K562 (cell line): ENCODE data around the gene CCDC27. TPM values are rescaled to one million over a fixed set of nuclear protein-coding genes. Genes with fewer than 3 reads are reported as not detected.

Experiments used
- ATAC-seq: fragments of 200-7000 bp; cut with Tn5 transposase; 3 replicates; pipeline ENCODE4 v1.9.1; 2020; ENCODE audit warnings: moderate library complexity
- BruUV-seq: library from RNA; stranded (reverse); fragments of 400-500 nt; replicated peaks from 2 replicates; lab custom pipeline; 2021; lab: Mats Ljungman, UMichigan
- CTCF ChIA-PET: fragments of 300-600 bp; formaldehyde crosslinking; extraction: SDS; loops from one replicate; lab custom pipeline; 2021; ENCODE audit warnings: low intra/inter-chr PET ratio; lab: Yijun Ruan, JAX
- POLR2A ChIA-PET: fragments of 300-600, 350-650 bp; sonication (Branson Sonifier 250); formaldehyde crosslinking; extraction: SDS; loops from one replicate; lab custom pipeline; 2021; ENCODE audit warnings: antibody characterized with exemption, inconsistent platforms; lab: Yijun Ruan, JAX
- DNase-seq, 4 experiments: peaks; one replicate each; pipeline versions ENCODE4 v3.0.0 to v3.0.0-alpha.2; 2011 to 2018; ENCODE audit warnings: low spot score in 3 of 4, mixed read lengths in 3 of 4; ENCODE audit errors: extremely low read depth in 1 of 4
- FAIRE-seq: peaks from 2 replicates; lab custom pipeline; 2011; peaks lifted over from hg19 to GRCh38; lab: Jason Lieb, UNC
- H2AFZ ChIP-seq: 2 replicates; pipeline ENCODE4 v1.6.0; 2011; ENCODE audit warnings: low read depth, low read length, control low read depth, inconsistent platforms
- H3K27ac ChIP-seq: fragments of 200-600 bp; 3 replicates; pipeline ENCODE4 v1.8.0; 2011; ENCODE audit warnings: low read depth, mild to moderate bottlenecking, control low read depth, inconsistent platforms, low read length, moderate library complexity, mixed read lengths; ENCODE audit errors: extremely low read depth
- H3K27me3 ChIP-seq, 2 experiments: fragments of 300-600 bp in 1 of 2; 2 replicates in 1 of 2; 3 replicates in 1 of 2; pipeline versions ENCODE4 v1.6.0 to v1.8.0; 2011; ENCODE audit warnings: inconsistent platforms in 2 of 2, low read length in 2 of 2, mild to moderate bottlenecking in 1 of 2, mixed read lengths in 1 of 2, moderate library complexity in 1 of 2; ENCODE audit not compliant: control insufficient read depth in 2 of 2, insufficient read depth in 2 of 2
- H3K36me3 ChIP-seq: fragments of 300-600 bp; 3 replicates; pipeline ENCODE4 v1.8.0; 2011; ENCODE audit warnings: mild to moderate bottlenecking, low read length, inconsistent platforms; ENCODE audit not compliant: control insufficient read depth, insufficient read depth
- H3K4me1 ChIP-seq, 2 experiments: fragments of 200-600 bp in 1 of 2; replicated peaks in 1 of 2; 2 replicates in 1 of 2; 3 replicates in 1 of 2; pipeline versions ENCODE4 v1.5.1 to v1.8.0; 2011; ENCODE audit warnings: inconsistent platforms in 2 of 2, low read length in 2 of 2, mild to moderate bottlenecking in 1 of 2, mixed read lengths in 1 of 2, moderate library complexity in 1 of 2; ENCODE audit not compliant: control insufficient read depth in 2 of 2, insufficient read depth in 2 of 2
- H3K4me2 ChIP-seq: 2 replicates; pipeline ENCODE4 v1.6.1; 2011; ENCODE audit warnings: low read length, control low read depth, inconsistent platforms, mixed read lengths; ENCODE audit not compliant: insufficient read depth
- H3K4me3 ChIP-seq: fragments of 200-600 bp; sonication (generic), shearing (Covaris generic); 2 replicates; pipeline ENCODE4 v1.5.1; 2016; ENCODE audit warnings: control low read depth, inconsistent platforms
- H3K79me2 ChIP-seq: fragments of 200-600 bp; 3 replicates; pipeline ENCODE4 v1.8.0; 2011; ENCODE audit warnings: low read length, inconsistent platforms; ENCODE audit not compliant: control insufficient read depth, insufficient read depth
- H3K9ac ChIP-seq, 2 experiments: 2 replicates each; pipeline versions ENCODE4 v1.6.0 to v1.6.1; 2011; ENCODE audit warnings: low read depth in 2 of 2, low read length in 2 of 2, control low read depth in 1 of 2, inconsistent platforms in 1 of 2, mild to moderate bottlenecking in 1 of 2, mixed read lengths in 1 of 2; ENCODE audit not compliant: insufficient read depth in 1 of 2
- H3K9me1 ChIP-seq: one replicate; pipeline ENCODE4 v1.6.0; 2011; ENCODE audit warnings: inconsistent platforms, mild to moderate bottlenecking, low read length, moderate library complexity; ENCODE audit not compliant: control insufficient read depth, insufficient read depth
- H3K9me3 ChIP-seq: replicated peaks from 2 replicates; pipeline ENCODE4 v1.5.1; 2011; ENCODE audit warnings: low read depth, low read length, inconsistent platforms; ENCODE audit not compliant: control insufficient read depth, insufficient read depth
- H4K20me1 ChIP-seq: replicated peaks from 2 replicates; pipeline ENCODE4 v1.6.1; 2011; ENCODE audit warnings: low read length, inconsistent platforms, mixed read lengths; ENCODE audit not compliant: control insufficient read depth, insufficient read depth
- COPS2 ChIP-seq: fragments of 450-650 bp; conservative IDR thresholded peaks from 2 replicates; pipeline ENCODE4 v1.6.1; 2016; ENCODE audit warnings: mild to moderate bottlenecking, moderate library complexity
- CTBP1 ChIP-seq: fragments of 450-650 bp; IDR thresholded peaks from 2 replicates; pipeline ENCODE4 v1.6.1; 2016; ENCODE audit warnings: borderline replicate concordance
- FOXA1 ChIP-seq: fragments of 450-650 bp; IDR thresholded peaks from 2 replicates; pipeline ENCODE4 v1.6.1; 2016; ENCODE audit warnings: mild to moderate bottlenecking, borderline replicate concordance
- HDAC8 ChIP-seq: fragments of 450-650 bp; IDR thresholded peaks from 2 replicates; pipeline ENCODE4 v1.6.1; 2016; ENCODE audit warnings: mild to moderate bottlenecking, missing genetic modification characterization, moderate library complexity, missing compliant biosample characterization
- NEUROD1 ChIP-seq: fragments of 150-350 bp; IDR thresholded peaks from 2 replicates; pipeline ENCODE4 v1.6.1; 2014; ENCODE audit warnings: borderline replicate concordance, low read length, low read depth; ENCODE audit not compliant: partially characterized antibody
- NFATC3 ChIP-seq: fragments of 450-650 bp; IDR thresholded peaks from 2 replicates; pipeline ENCODE4 v1.6.1; 2017; ENCODE audit warnings: mild to moderate bottlenecking
- SETDB1 ChIP-seq: IDR thresholded peaks from one replicate; pipeline ENCODE4 v1.6.1; 2012; ENCODE audit warnings: low read length, control low read depth, inconsistent platforms
- SMARCA4 ChIP-seq: fragments of 450-650 bp; IDR thresholded peaks from 2 replicates; pipeline ENCODE4 v1.6.1; 2016
- ZNF140 ChIP-seq: fragments of 250-450 bp; sonication (Bioruptor Pico); IDR thresholded peaks from 2 replicates; pipeline ENCODE4 v1.8.0; 2021; ENCODE audit warnings: moderate library complexity, mild to moderate bottlenecking, inconsistent platforms
- ZNF76 ChIP-seq: fragments of 250-450 bp; sonication (Bioruptor Pico); IDR thresholded peaks from 2 replicates; pipeline ENCODE4 v1.4.0; 2020; ENCODE audit warnings: mild to moderate bottlenecking, moderate library complexity, borderline replicate concordance
- WGBS: fragments of 100-300 bp; shearing (Covaris generic); methylation state at CpG from one replicate; pipeline ENCODE4 v1.1.6; 2016; ENCODE audit warnings: low coverage, mixed read lengths; ENCODE audit not compliant: insufficient coverage; ENCODE audit errors: missing lambda C conversion rate; 5-methylcytosine and 5-hydroxymethylcytosine counted together
- in situ Hi-C: fragments of 300-500 bp; cut with MboI; formaldehyde crosslinking; loops from 4 replicates; pipeline ENCODE4 v1.15.0; 2018; ENCODE audit warnings: inconsistent platforms, mixed read lengths
- intact Hi-C: fragments of 100-400 bp; cut with micrococcal nuclease; formaldehyde crosslinking; loops from 2 replicates; pipeline ENCODE4 v1.14.2; 2022
- polyA plus RNA-seq, 8 experiments: library from polyadenylated mRNA; depleted of rRNA in 4 of 8; stranded (reverse) in 5 of 8; unstranded in 3 of 8; fragments of >200 nt; fragmentation: Nextera tagmentation in 2 of 8; fragmentation: Illumina TruSeq in 1 of 8; extraction: Ambion mirVana in 2 of 8; extraction: Trizol in 1 of 8; gene quantifications; 2 replicates each; pipeline versions ENCODE4 v1.2.1 to v1.2.3, GENCODE V29; 2011 to 2014; ENCODE audit warnings: inconsistent platforms in 1 of 8, missing spikeins in 1 of 8
- total RNA-seq, 7 experiments: library from RNA; depleted of rRNA in 6 of 7; stranded (reverse); fragments of >200 nt in 6 of 7; fragmentation: Illumina TruSeq in 2 of 7; extraction: Trizol in 2 of 7; gene quantifications; 2 replicates each; pipeline versions ENCODE4 v1.2.1 to v1.2.3, GENCODE V29; 2011 to 2021; ENCODE audit warnings: low replicate concordance in 1 of 7
- TF ChIP-seq, protein P1 (sequence below), 2 experiments: IDR thresholded peaks in 1 of 2; conservative IDR thresholded peaks in 1 of 2; 2 replicates each; pipeline ENCODE4 v1.6.1; 2016; ENCODE audit warnings: low read depth in 2 of 2, mild to moderate bottlenecking in 1 of 2, missing compliant biosample characterization in 1 of 2, missing genetic modification characterization in 1 of 2, moderate library complexity in 1 of 2
- TF ChIP-seq, protein P2 (sequence below): fragments of 450-650 bp; conservative IDR thresholded peaks from 2 replicates; pipeline ENCODE4 v1.6.1; 2016; ENCODE audit warnings: missing genetic modification characterization, low read depth, mild to moderate bottlenecking, control low read depth, missing compliant biosample characterization

Gene CCDC27
- total and polyA plus RNA-seq, 9 of the 15 experiments (the other 6 are each of a cell fraction or from before 2014, with no cell fraction given): 0.01 to 0.04 TPM; not detected in 7

DNA sequence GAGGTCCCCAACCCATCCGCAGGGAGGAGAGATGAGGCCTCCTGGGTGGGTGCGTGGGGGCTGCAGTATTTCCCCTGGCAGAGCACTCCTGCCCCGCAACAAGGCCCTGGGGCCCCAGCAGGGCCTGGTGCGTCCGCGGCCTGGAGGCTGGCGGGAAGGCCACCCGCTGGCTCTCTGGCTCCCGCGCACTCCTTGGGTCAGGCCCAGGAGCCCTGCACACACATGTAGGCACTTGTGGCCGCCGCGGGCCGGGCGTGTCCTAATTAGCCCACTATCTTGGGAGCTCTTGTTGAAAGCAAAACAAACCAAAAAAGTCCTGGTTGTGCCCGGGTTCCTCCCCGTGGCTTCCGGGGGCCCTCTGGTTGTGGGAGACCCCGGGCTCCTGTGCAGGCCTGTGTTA is 49.7 kb upstream of the CCDC27 start:
- no peak for FAIRE-seq
- POLR2A ChIA-PET: interaction anchor here (0.6 to 1.9 kb wide), 6 partner anchors 8 to 1826 kb away, joined by 3 to 6 read pairs (median 4); no protein-coding TSS in a partner anchor
- no peak for TF ChIP-seq ZNF140 (CRISPR knock-in tag)
- TF ChIP-seq COPS2: no peak
- no peak for TF ChIP-seq FOXA1
- TF ChIP-seq HDAC8: no peak
- no peak for TF ChIP-seq NEUROD1
- TF ChIP-seq, protein P1, sequence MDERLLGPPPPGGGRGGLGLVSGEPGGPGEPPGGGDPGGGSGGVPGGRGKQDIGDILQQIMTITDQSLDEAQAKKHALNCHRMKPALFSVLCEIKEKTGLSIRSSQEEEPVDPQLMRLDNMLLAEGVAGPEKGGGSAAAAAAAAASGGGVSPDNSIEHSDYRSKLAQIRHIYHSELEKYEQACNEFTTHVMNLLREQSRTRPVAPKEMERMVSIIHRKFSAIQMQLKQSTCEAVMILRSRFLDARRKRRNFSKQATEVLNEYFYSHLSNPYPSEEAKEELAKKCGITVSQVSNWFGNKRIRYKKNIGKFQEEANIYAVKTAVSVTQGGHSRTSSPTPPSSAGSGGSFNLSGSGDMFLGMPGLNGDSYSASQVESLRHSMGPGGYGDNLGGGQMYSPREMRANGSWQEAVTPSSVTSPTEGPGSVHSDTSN (CRISPR knock-in tag; IDR thresholded peaks at IDR 0.05; ENCODE audit: low read depth): no peak
- TF ChIP-seq, protein P1 (tag; conservative IDR thresholded peaks at IDR 0.05; ENCODE audit: low read depth): no peak
- TF ChIP-seq, protein P2, sequence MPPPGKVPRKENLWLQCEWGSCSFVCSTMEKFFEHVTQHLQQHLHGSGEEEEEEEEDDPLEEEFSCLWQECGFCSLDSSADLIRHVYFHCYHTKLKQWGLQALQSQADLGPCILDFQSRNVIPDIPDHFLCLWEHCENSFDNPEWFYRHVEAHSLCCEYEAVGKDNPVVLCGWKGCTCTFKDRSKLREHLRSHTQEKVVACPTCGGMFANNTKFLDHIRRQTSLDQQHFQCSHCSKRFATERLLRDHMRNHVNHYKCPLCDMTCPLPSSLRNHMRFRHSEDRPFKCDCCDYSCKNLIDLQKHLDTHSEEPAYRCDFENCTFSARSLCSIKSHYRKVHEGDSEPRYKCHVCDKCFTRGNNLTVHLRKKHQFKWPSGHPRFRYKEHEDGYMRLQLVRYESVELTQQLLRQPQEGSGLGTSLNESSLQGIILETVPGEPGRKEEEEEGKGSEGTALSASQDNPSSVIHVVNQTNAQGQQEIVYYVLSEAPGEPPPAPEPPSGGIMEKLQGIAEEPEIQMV (tag): no peak
- no peak for TF ChIP-seq SETDB1
- no peak for TF ChIP-seq CTBP1
- TF ChIP-seq ZNF76 (CRISPR knock-in tag): no peak
- TF ChIP-seq NFATC3: no peak
- no peak for TF ChIP-seq SMARCA4

More for the DNA sequence above, 49.7 kb upstream of the CCDC27 start:
- no peak overlapping the region for H3K27ac ChIP-seq
- no TSS peak for BruUV-seq
- no peak for DNase-seq
- CTCF ChIA-PET: no interaction called here
- peaks cover 70% of the 10 kb centered on the region for H4K20me1 ChIP-seq
- intact Hi-C loops (no loop called here), in situ Hi-C loops (no loop called here)
- H3K4me1 ChIP-seq: peaks cover 0 to 61% of the 10 kb centered on the region in 2 experiments; a peak in 2 of 5 replicates
- no peaks in the 10 kb centered on the region for H3K9me1 ChIP-seq
- 6% methylated on average over 19 of the region's 19 CpGs for WGBS
- no peaks in the 10 kb centered on the region for H3K36me3 ChIP-seq
- no peak overlapping the region for H2AFZ ChIP-seq
- no peak overlapping the region for H3K4me3 ChIP-seq
- H3K9ac ChIP-seq: no peak overlapping the region; a peak in 1 of 4 replicates
- no peak for ATAC-seq
- peaks cover 76 to 96% of the 10 kb centered on the region in 2 experiments for H3K27me3 ChIP-seq
- no peak overlapping the region for H3K4me2 ChIP-seq
- H3K9me3 ChIP-seq: no peaks in the 10 kb centered on the region
- no peaks in the 10 kb centered on the region for H3K79me2 ChIP-seq
